ACC112 (cell line): Measurements from ENCODE around the gene DERL3.

Experiments used
- H2AFZ ChIP-seq: fragments of 200-600 bp; sonication (generic); one replicate; pipeline ENCODE4 v1.6.0; 2017; ENCODE audit warnings: antibody characterized with exemption, low read length; ENCODE audit not compliant: unreplicated experiment
- H3K27ac ChIP-seq: fragments of 200-600 bp; sonication (generic); 2 replicates; pipeline ENCODE4 v1.5.1; 2014; ENCODE audit warnings: low read depth, mild to moderate bottlenecking, antibody characterized with exemption, low read length, moderate library complexity
- H3K27me3 ChIP-seq: fragments of 200-600 bp; sonication (generic); 2 replicates; pipeline ENCODE4 v1.6.1; 2014; ENCODE audit warnings: mild to moderate bottlenecking, antibody characterized with exemption, low read length, moderate library complexity, mixed read lengths; ENCODE audit not compliant: insufficient read depth
- H3K36me3 ChIP-seq: fragments of 200-600 bp; sonication (generic); 2 replicates; pipeline ENCODE4 v1.6.1; 2016; ENCODE audit warnings: mild to moderate bottlenecking, antibody characterized with exemption, low read length, moderate library complexity, mixed read lengths; ENCODE audit not compliant: insufficient read depth
- H3K4me1 ChIP-seq: fragments of 200-600 bp; sonication (generic); one replicate; pipeline ENCODE4 v1.6.1; 2016; ENCODE audit warnings: low read length, mixed read lengths; ENCODE audit not compliant: insufficient read depth, unreplicated experiment, control insufficient read depth
- H3K4me3 ChIP-seq: fragments of 200-600 bp; sonication (generic); 2 replicates; pipeline ENCODE4 v1.5.1; 2014; ENCODE audit warnings: mild to moderate bottlenecking, low read depth, low read length
- H3K79me2 ChIP-seq: fragments of 200-600 bp; sonication (generic); one replicate; pipeline ENCODE4 v1.6.0; 2016; ENCODE audit warnings: low read length; ENCODE audit not compliant: control insufficient read depth, unreplicated experiment, insufficient read depth

Gene DERL3

DNA sequence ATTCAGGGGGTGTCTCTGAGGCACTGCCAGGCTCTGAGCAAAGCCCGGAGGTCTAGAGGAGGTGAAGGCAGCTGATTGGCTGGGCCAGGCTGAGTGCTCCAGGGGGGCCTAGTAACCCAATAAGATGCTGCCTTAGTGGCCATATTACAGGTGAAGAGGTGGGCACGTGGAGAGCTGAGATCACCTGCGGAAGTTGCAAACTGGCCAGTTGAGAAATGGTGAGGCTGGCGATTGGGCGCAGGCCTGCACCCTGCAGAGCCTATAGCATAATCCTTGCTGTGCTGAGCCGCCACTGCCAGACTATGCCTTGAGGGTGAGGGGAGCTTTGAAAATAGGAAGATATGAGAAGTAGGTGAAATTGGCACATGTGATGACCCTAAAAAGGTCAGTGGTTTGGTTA lies 21.7 kb downstream of the DERL3 start:
- Histone ChIP-seq H3K4me1 (no peaks in the 10 kb centered on the region), H3K4me3 (no peak overlapping the region), H3K79me2 (no peaks in the 10 kb centered on the region), H3K27ac (no peak overlapping the region), H2AFZ (no peak overlapping the region), H3K36me3 (no peaks in the 10 kb centered on the region), H3K27me3 (no peaks in the 10 kb centered on the region)

DNA sequence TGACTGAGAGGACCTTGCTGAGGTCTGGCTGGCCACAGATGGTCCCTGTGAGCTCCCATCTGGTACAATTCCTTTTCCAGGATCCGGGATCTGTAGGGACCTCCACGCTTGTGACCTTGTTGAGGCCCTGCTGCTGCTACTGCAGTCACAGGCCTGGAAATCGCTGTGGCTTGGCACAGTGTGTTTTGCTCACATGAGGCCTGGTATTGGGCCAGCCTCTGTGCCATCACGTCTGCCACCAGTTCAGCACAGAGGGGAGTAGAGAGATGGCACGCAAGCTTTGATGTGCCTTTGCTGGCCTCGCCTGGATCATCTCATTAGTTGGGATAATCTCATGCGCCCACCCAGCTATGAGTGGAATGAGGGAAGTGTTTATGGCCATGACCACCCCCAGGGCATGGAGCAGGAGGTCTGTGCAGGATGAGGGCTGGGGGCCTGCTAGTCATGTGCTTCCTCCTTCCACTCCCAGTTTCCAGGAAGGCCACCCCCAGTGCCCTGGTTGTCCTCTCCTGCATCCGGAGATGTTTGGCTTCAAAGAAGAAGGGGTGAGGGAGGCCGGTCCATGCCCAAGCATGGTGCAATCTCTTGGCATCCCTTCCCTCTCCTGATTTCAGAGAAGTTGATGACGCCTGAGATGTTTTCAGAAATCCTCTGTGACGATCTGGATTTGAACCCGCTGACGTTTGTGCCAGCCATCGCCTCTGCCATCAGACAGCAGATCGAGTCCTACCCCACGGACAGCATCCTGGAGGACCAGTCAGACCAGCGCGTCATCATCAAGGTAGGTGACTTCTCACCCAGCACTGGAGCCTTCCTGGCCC lies 22.4 kb downstream of the DERL3 start:
- Histone ChIP-seq H2AFZ (no peak overlapping the region), H3K27ac (no peak overlapping the region), H3K36me3 (no peaks in the 10 kb centered on the region), H3K27me3 (no peaks in the 10 kb centered on the region), H3K4me3 (no peak overlapping the region), H3K79me2 (no peaks in the 10 kb centered on the region), H3K4me1 (no peaks in the 10 kb centered on the region)

DNA sequence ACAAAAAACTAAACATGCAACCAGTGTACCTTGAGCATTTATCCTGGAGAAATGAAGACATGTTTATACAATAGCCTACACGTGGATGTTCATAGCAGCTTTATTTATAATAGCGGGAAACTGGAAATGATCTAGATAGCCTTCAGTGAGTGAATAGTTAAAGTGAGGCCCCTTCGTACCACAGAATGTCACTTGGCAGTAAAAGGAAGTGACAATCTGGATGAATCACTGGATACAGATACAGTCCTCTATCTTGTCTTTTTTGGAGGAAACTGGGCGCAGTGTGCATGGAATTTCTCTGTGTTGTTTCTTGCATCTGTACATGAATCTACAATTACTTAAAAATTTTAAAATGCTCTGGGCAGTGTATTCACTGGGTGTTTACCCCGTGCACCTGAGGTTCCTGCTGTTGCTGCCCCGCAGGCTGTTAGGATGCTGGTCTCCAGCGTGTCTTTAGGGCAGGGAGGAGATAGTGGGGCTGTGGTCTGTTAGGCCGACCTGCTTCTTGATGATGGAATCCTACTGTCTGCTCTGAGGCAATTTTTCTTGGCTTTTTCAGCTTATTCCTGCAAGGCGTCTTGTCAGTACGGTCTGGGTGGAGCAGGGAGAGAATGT lies 23.2 kb downstream of the DERL3 start:
- H3K27ac ChIP-seq, result no peak overlapping the region
- H3K27me3 ChIP-seq, result no peaks in the 10 kb centered on the region
- no peak overlapping the region for H2AFZ ChIP-seq
- H3K4me1 ChIP-seq, result no peaks in the 10 kb centered on the region
- no peaks in the 10 kb centered on the region for H3K79me2 ChIP-seq
- no peaks in the 10 kb centered on the region for H3K36me3 ChIP-seq
- no peak overlapping the region for H3K4me3 ChIP-seq

DNA sequence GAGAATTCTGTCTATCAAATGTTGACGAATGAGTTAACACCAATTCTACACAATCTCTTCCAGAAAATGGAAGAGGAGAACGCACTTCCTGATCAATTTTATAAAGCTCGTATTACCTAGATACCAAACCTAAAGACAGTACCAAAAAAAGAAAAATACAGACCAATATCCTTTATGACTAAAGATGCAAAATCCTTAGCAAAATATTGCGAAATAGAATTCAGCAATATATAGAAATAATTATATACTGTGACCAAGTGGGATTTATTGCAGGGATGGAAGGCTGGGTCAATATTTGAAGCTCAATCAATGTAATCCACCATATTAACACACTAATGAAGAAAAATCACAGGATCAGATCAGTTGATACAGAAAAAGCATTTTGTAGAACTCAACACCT lies 26.4 kb downstream of the DERL3 start:
- no peaks in the 10 kb centered on the region for H3K36me3 ChIP-seq
- no peak overlapping the region for H3K4me3 ChIP-seq
- H3K27me3 ChIP-seq, result no peaks in the 10 kb centered on the region

DNA sequence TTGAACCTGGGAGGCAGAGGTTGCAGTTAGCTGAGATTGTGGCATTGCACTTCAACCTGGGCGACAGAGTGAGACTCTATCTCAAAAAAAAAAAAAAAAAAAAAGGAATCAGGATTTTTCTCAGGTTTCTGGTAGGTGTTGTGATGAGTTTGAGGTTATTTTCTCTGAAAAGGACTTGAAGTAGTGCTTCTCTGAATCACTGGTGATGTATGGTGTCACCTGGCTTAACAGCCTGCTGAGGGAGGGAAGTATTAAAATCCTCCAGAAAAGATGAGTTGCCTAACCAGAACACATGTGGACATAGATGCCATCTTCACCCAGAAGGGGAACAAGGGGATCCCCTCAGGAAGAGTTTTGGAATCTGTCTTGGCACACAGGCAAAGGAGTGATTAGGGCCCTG lies 32.0 kb downstream of the DERL3 start:
- no peaks in the 10 kb centered on the region for H3K79me2 ChIP-seq
- no peaks in the 10 kb centered on the region for H3K36me3 ChIP-seq
- H2AFZ ChIP-seq, result no peak overlapping the region
- no peak overlapping the region for H3K4me3 ChIP-seq
- H3K27ac ChIP-seq, result no peak overlapping the region
- no peaks in the 10 kb centered on the region for H3K4me1 ChIP-seq
- H3K27me3 ChIP-seq, result no peaks in the 10 kb centered on the region

More for the DNA sequence above, 26.4 kb downstream of the DERL3 start:
- H2AFZ ChIP-seq, result no peak overlapping the region
- no peaks in the 10 kb centered on the region for H3K4me1 ChIP-seq
- no peaks in the 10 kb centered on the region for H3K79me2 ChIP-seq
- no peak overlapping the region for H3K27ac ChIP-seq

DNA sequence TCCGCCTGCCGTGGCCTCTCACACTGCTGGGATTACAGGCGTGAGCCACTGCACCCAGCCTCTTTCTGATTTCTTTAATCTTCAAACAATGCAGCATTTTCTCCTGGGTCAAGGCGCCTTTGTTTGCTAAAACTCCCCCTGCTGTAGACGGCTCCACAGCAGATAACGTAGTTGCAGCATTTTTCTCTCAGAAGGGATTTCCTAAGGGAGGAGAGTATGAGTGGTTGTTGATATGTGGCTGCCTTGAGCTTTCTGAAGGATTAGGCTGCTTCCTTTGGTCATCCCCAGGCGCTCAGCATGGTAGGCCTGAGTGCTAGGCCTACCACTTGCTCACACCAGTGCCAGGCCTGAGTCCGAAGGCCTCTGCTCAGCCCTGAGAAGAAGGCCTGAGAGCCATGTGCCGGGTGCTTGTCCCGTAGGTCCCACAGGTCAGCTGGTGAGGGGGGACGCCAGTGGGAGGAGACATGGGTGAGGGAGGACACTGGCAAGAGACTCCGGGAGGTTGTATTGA lies 34.0 kb downstream of the DERL3 start:
- Histone ChIP-seq H3K27me3 (no peaks in the 10 kb centered on the region), H3K79me2 (no peaks in the 10 kb centered on the region), H3K4me1 (no peaks in the 10 kb centered on the region), H3K4me3 (no peak overlapping the region), H3K36me3 (no peaks in the 10 kb centered on the region), H3K27ac (no peak overlapping the region), H2AFZ (no peak overlapping the region)

DNA sequence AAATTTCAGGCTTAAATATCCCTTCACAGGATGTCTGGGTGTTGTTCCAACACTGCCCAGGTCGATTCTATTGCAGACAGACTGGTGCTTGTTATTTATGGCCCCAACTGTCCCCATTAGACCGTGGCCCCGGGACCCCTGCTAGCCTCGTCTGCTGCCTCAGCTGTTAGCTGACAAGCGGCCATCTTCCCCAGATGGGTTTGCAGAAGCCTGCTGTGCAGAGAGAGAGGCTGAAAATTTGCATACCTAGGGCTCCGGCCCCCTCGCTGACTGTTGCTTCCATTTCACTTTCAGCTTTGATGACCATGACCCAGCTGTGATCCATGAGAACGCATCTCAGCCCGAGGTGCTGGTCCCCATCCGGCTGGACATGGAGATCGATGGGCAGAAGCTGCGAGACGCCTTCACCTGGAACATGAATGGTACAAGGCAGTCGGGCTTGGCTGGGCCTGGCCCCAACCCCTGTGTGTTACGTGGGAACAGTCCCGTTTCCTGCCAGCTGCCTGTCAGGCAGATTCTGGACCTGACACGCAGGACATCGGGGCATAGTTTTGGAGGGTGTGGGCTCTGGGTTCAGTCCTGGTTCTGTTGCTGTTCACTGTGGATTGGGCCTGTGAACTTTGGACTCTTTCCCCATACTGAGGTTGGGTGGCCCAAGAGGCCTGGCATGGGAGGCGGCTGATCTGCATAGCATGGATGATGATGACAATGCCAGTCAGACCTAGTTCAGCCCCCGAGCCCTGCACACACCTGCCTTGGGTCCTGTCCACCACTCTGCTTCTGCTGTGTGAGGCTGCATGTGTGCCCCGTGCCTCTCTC lies 35.6 kb downstream of the DERL3 start:
- Histone ChIP-seq H3K4me3 (no peak overlapping the region), H3K4me1 (no peaks in the 10 kb centered on the region)

DNA sequence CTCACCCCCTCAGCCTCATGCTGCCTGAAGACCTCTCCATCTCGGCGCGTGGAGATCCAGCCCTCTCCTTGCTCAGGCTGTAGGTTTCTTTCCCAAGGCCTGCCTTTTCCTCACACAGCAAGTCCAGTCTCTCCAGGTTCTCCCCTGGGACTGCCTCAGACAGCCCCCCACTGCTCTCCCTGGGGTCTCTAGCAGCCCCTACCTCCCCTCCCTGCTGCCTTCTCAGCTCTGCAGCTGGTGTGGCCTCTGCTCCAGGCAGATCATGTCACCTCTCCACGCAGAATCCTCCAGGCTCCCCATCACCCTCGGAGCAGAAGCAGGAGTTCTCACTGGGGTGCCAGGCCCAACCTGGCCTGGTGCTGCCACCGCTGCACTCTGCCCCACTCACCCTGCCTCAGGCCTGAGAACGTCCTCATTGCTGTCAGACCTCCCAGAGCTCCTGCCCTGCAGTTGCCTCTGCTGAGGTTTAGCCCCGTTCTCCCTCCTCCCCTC lies 36.9 kb downstream of the DERL3 start:
- no peak overlapping the region for H3K4me3 ChIP-seq
- no peak overlapping the region for H3K27ac ChIP-seq
- H2AFZ ChIP-seq, result no peak overlapping the region
- H3K79me2 ChIP-seq, result no peaks in the 10 kb centered on the region
- H3K27me3 ChIP-seq, result no peaks in the 10 kb centered on the region
- no peaks in the 10 kb centered on the region for H3K36me3 ChIP-seq
- H3K4me1 ChIP-seq, result no peaks in the 10 kb centered on the region

More for the DNA sequence above, 35.6 kb downstream of the DERL3 start:
- Histone ChIP-seq H3K36me3 (no peaks in the 10 kb centered on the region), H2AFZ (no peak overlapping the region), H3K79me2 (no peaks in the 10 kb centered on the region), H3K27me3 (no peaks in the 10 kb centered on the region), H3K27ac (no peak overlapping the region)

DNA sequence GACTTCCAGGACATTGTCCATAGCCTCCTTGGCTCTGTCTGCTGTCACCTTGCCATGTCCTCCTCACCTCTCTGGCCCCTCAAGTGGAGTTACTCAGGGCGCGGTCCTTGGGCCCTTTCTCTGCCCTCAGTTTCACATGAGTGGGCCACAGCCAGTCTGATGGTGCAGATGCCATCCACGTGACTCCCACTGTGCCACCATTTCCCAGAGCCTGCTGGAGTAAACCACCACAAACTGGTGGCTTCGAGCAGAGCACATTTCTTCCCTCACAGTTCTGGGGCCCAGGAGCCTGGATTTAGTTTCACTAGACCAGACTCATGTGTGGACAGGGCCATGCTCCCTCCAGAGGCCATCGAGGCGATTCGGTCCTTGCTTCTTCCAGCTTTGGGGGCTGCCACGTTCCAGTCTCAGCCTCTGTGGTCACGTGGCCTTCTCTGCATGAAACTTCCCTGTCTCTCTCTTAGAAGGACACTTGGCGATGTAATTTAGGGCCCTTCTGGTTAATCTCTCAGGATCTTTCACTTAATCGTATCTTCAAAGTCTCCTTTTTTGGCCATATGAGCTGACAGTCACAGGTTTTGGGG lies 37.5 kb downstream of the DERL3 start:
- Histone ChIP-seq H3K4me3 (no peak overlapping the region), H3K79me2 (no peaks in the 10 kb centered on the region), H3K27ac (no peak overlapping the region), H2AFZ (no peak overlapping the region), H3K27me3 (no peaks in the 10 kb centered on the region), H3K36me3 (no peaks in the 10 kb centered on the region), H3K4me1 (no peaks in the 10 kb centered on the region)
